K562 treated with DMSO at 1 percent for 4 hours (cell line): ENCODE data around the gene PLAU. TPM values are rescaled to one million over a fixed set of nuclear protein-coding genes. Genes with fewer than 3 reads are reported as not detected.

Source experiments
- total RNA-seq: library from RNA; unstranded; fragments of 300-600 nt; gene quantifications from 2 replicates; pipeline ENCODE4 v1.2.3, GENCODE V29; 2022; ENCODE audit not compliant: insufficient read depth

PLAU gene
- 20.4 and 29.5 TPM in 2 replicates for total RNA-seq

GRCh38 chr10:73910764-73911552 lies at the start of gene PLAU:
PLAU (plus strand) TSS chr10:73911132; CDS start chr10:73911556, 424 bp downstream.

GRCh38 chr10:73874267-73875138 lies 36.4 kb upstream of the PLAU start, which contains the start of gene CAMK2G:
CAMK2G (minus strand) TSS chr10:73874555; CDS start chr10:73874461, 94 bp downstream.

Other genes starting within 250 kb of the PLAU start
- gene AGAP5, start 213.0 kb upstream of the PLAU start, total RNA-seq: 8.2 and 11.9 TPM in 2 replicates
- 117 and 145 TPM in 2 replicates for gene SEC24C, start 166.8 kb upstream of the PLAU start, total RNA-seq
- gene CHCHD1, start 129.1 kb upstream of the PLAU start, total RNA-seq: 55.4 and 66.7 TPM in 2 replicates
- 66.7 and 94.8 TPM in 2 replicates for gene ZSWIM8, start 125.5 kb upstream of the PLAU start, total RNA-seq
- 65.9 and 73.9 TPM in 2 replicates for gene NDST2, start 99.5 kb upstream of the PLAU start, total RNA-seq
- 40.8 and 52.4 TPM in 2 replicates for gene CAMK2G, start 36.6 kb upstream of the PLAU start, total RNA-seq
- 84.1 and 105 TPM in 2 replicates for gene VCL, start 87.0 kb downstream of the PLAU start, total RNA-seq
- 39.9 and 46.9 TPM in 2 replicates for gene AP3M1, start 239.7 kb downstream of the PLAU start, total RNA-seq
- 37.7 and 39.5 TPM in 2 replicates for gene ADK, start 240.1 kb downstream of the PLAU start, total RNA-seq